Mesendoderm (in vitro differentiated cells): ENCODE measurements around the gene PCDHGC4.

Experiments
- DNase-seq: peaks from one replicate; pipeline ENCODE4 v3.0.0; 2013
- H2AK5ac ChIP-seq: 2 replicates; pipeline ENCODE4 v1.6.1; 2013; ENCODE audit warnings: low read length, inconsistent platforms
- H2BK120ac ChIP-seq: 2 replicates; pipeline ENCODE4 v1.6.1; 2013; ENCODE audit warnings: low read depth, mild to moderate bottlenecking, low read length, moderate library complexity, mixed read lengths
- H2BK15ac ChIP-seq: replicated peaks from 2 replicates; pipeline ENCODE4 v1.6.1; 2013; ENCODE audit warnings: low read depth, mild to moderate bottlenecking, moderate library complexity
- H2BK5ac ChIP-seq: 2 replicates; pipeline ENCODE4 v1.6.1; 2013; ENCODE audit warnings: low read length, inconsistent platforms
- H3K18ac ChIP-seq: 2 replicates; pipeline ENCODE4 v1.6.1; 2013; ENCODE audit warnings: mild to moderate bottlenecking, low read length, mixed read lengths
- H3K23ac ChIP-seq: one replicate; pipeline ENCODE4 v1.6.1; 2013; ENCODE audit warnings: low read length
- H3K27ac ChIP-seq: 2 replicates; pipeline ENCODE4 v1.5.1; 2013; ENCODE audit warnings: low read depth, mild to moderate bottlenecking, inconsistent platforms, low read length, moderate library complexity
- H3K27me3 ChIP-seq: 2 replicates; pipeline ENCODE4 v1.6.1; 2013; ENCODE audit warnings: low read length, control low read depth, mild to moderate bottlenecking, inconsistent platforms; ENCODE audit not compliant: insufficient read depth, poor library complexity
- H3K36me3 ChIP-seq: 2 replicates; pipeline ENCODE4 v1.6.1; 2013; ENCODE audit warnings: low read length, inconsistent platforms; ENCODE audit not compliant: control insufficient read depth, insufficient read depth
- H3K4ac ChIP-seq: one replicate; pipeline ENCODE4 v1.6.1; 2013; ENCODE audit warnings: low read depth, mild to moderate bottlenecking, low read length, moderate library complexity
- H3K4me1 ChIP-seq: 2 replicates; pipeline ENCODE4 v1.6.1; 2013; ENCODE audit warnings: low read depth, low read length, inconsistent platforms; ENCODE audit not compliant: control insufficient read depth
- H3K4me2 ChIP-seq: 2 replicates; pipeline ENCODE4 v1.6.1; 2013; ENCODE audit warnings: low read length
- H3K4me3 ChIP-seq: 2 replicates; pipeline ENCODE4 v1.5.1; 2013; ENCODE audit warnings: mild to moderate bottlenecking, low read length
- H3K56ac ChIP-seq: one replicate; pipeline ENCODE4 v1.6.1; 2013; ENCODE audit warnings: low read length
- H3K79me1 ChIP-seq: 2 replicates; pipeline ENCODE4 v1.6.1; 2013; ENCODE audit warnings: low read length, inconsistent platforms
- H3K79me2 ChIP-seq: 2 replicates; pipeline ENCODE4 v1.6.1; 2013; ENCODE audit warnings: mild to moderate bottlenecking, low read length; ENCODE audit not compliant: control insufficient read depth, insufficient read depth
- H3K9ac ChIP-seq: 2 replicates; pipeline ENCODE4 v1.6.1; 2013; ENCODE audit warnings: low read length, inconsistent platforms
- H4K5ac ChIP-seq: one replicate; pipeline ENCODE4 v1.6.1; 2013; ENCODE audit warnings: low read length
- H4K8ac ChIP-seq: one replicate; pipeline ENCODE4 v1.6.1; 2013; ENCODE audit warnings: low read depth, mild to moderate bottlenecking, control low read depth, low read length, moderate library complexity
- WGBS: extraction: QIAGEN DNeasy Blood & Tissue Kit; methylation state at CpG from one replicate; pipeline ENCODE4 v1.1.7; 2013; ENCODE audit warnings: low lambda C conversion rate, missing lambda C conversion rate; ENCODE audit not compliant: insufficient coverage; ENCODE audit errors: extremely low coverage; 5-methylcytosine and 5-hydroxymethylcytosine counted together

The PCDHGC4 gene

DNA sequence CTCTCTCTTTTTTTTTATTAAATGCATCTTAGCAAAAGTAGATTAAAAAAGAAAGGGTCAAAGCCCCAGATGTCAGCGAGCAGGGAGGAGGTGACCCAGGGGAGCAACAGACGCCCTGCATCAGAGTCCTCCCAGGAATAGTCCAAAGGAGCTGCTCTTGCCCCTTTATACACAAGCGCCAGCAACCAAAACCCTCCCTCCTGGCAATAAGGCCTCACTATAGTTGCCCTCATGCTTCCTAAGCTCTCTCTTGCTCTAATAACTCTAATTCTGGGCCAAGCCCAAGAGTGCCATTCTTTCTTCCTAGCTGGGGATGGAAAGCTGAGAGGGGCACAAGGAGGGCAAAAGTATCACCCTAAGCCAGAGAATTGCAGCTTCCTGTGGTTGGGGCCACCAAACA, 30.3 kb downstream of the PCDHGC4 start:
- no peak overlapping the region for H2BK120ac ChIP-seq
- DNase-seq: no peak
- H3K79me2 ChIP-seq: no peaks in the 10 kb centered on the region
- H2BK5ac ChIP-seq: peak overlapping the region; percentile 58
- H3K27me3 ChIP-seq: no peaks in the 10 kb centered on the region
- no peak overlapping the region for H2BK15ac ChIP-seq
- H3K79me1 ChIP-seq: no peaks in the 10 kb centered on the region
- H3K23ac ChIP-seq: no peak overlapping the region
- no peak overlapping the region for H4K5ac ChIP-seq
- peak overlapping the region; percentile 60 for H3K18ac ChIP-seq
- no peak overlapping the region for H3K4me3 ChIP-seq
- H2AK5ac ChIP-seq: no peak overlapping the region
- H4K8ac ChIP-seq: no peak overlapping the region
- peaks cover 5% of the 10 kb centered on the region for H3K4me1 ChIP-seq
- H3K4me2 ChIP-seq: no peak overlapping the region
- H3K4ac ChIP-seq: no peak overlapping the region
- H3K36me3 ChIP-seq: peaks cover 2% of the 10 kb centered on the region
- no CpG with 5 or more reads among the region's 3 CpGs for WGBS
- H3K9ac ChIP-seq: peak overlapping the region; percentile 46
- peak overlapping the region; percentile 97 for H3K27ac ChIP-seq
- H3K56ac ChIP-seq: peak overlapping the region; percentile 11

DNA sequence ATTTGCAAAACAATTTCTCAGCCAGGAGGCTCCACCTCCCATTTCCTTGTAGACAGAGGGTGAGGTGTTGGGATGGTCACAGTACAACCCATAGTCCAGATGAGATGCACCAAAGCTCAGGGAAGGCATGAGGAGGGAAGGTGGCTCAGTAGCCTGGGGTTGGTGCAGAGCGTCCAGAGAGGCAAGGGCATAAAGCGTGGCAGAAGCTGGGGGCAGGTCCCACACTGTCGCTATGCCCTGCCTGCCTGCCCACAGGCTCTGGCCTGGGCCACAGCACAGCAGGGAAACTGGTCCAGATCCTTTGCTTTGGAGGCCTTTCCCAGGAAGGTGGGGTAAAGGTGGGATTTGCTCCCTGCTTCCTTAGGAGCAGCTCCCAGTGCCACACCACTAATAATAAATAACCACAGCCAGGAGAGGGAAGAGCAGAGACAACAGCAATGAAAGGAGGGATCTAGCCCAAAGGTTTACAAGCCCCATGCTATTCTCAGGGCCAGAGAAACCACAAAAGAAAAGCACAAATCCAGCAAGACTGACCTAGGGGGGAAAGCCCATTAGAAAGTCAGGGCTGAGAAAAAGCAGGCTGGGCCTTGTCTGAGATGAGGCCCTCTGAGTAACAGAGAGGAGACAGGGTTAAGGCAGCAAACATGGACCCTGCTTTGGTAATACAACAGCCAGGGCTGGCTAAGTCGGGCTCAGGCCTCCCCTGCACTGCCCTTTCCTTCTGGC, 31.3 kb downstream of the PCDHGC4 start:
- Histone ChIP-seq H3K9ac (no peak overlapping the region), H3K4me1 (peaks cover 5% of the 10 kb centered on the region), H3K79me2 (no peaks in the 10 kb centered on the region), H4K8ac (no peak overlapping the region), H3K4me2 (no peak overlapping the region), H3K36me3 (peaks cover 2% of the 10 kb centered on the region), H2BK5ac (no peak overlapping the region), H3K27me3 (no peaks in the 10 kb centered on the region), H3K4ac (no peak overlapping the region), H3K4me3 (no peak overlapping the region), H2AK5ac (no peak overlapping the region), H2BK120ac (no peak overlapping the region), H3K18ac (no peak overlapping the region), H2BK15ac (no peak overlapping the region), H3K56ac (peak overlapping the region; percentile 28), H3K27ac (peak overlapping the region; percentile 53), H3K23ac (no peak overlapping the region), H3K79me1 (no peaks in the 10 kb centered on the region), H4K5ac (no peak overlapping the region)
- WGBS: no CpG with 5 or more reads among the region's 4 CpGs
- DNase-seq: no peak

DNA sequence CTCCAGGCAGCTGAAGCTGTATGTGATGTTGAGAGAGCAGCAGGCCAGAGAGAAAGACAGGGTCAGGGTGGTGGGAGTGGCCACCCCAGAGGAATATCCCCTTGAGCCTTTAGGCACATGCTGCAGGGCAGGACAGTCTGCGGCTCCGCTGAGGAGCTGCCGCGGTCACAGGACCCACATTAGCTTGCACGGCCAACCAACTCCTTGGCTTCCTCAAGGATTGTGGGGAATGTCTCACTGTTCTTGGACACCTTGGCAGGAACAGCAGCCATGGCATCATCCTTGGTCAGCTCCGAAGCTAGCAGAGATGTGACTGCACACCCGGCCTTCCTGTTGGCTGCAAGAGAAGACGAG, 31.8 kb downstream of the PCDHGC4 start:
- no peak overlapping the region for H4K8ac ChIP-seq
- H2BK120ac ChIP-seq: no peak overlapping the region
- H3K18ac ChIP-seq: no peak overlapping the region
- H3K4me2 ChIP-seq: no peak overlapping the region
- peak overlapping the region; percentile 28 for H3K56ac ChIP-seq
- H4K5ac ChIP-seq: no peak overlapping the region
- no peaks in the 10 kb centered on the region for H3K27me3 ChIP-seq
- H2BK15ac ChIP-seq: no peak overlapping the region
- peaks cover 2% of the 10 kb centered on the region for H3K36me3 ChIP-seq
- no peak overlapping the region for H3K4me3 ChIP-seq
- H3K79me1 ChIP-seq: no peaks in the 10 kb centered on the region
- WGBS: no CpG with 5 or more reads among the region's 8 CpGs
- H3K79me2 ChIP-seq: no peaks in the 10 kb centered on the region
- H2AK5ac ChIP-seq: no peak overlapping the region
- H2BK5ac ChIP-seq: no peak overlapping the region
- peak overlapping the region; percentile 31 for H3K27ac ChIP-seq
- no peak overlapping the region for H3K9ac ChIP-seq
- DNase-seq: no peak
- H3K4ac ChIP-seq: no peak overlapping the region
- H3K23ac ChIP-seq: peak overlapping the region; percentile 52
- H3K4me1 ChIP-seq: peaks cover 5% of the 10 kb centered on the region

DNA sequence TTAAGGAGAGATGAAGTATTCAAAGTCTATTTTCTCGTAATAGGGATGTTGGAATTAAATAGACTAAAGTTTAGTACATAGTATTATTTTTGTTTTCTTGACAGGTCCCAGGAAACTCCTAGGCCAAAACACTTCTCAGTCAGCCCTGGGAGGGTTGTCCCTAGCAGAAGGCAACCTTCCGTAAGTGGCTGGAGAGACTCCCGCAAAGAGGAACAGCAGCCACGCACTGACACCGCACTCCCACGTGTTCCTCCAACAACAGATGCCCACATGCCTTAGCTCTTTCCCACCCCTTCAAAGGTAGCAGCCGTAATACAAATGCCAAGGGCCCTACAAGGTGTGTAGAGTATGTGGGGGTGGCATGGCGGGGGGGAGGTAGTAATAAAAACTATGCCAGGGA, 32.5 kb downstream of the PCDHGC4 start:
- no CpG with 5 or more reads among the region's 8 CpGs for WGBS
- no peak overlapping the region for H3K9ac ChIP-seq
- no peak overlapping the region for H3K56ac ChIP-seq
- no peak for DNase-seq
- no peak overlapping the region for H4K5ac ChIP-seq
- H3K4me2 ChIP-seq: no peak overlapping the region
- no peak overlapping the region for H3K4me3 ChIP-seq
- no peak overlapping the region for H2BK120ac ChIP-seq
- no peaks in the 10 kb centered on the region for H3K79me2 ChIP-seq
- no peak overlapping the region for H3K23ac ChIP-seq
- no peaks in the 10 kb centered on the region for H3K79me1 ChIP-seq
- peaks cover 5% of the 10 kb centered on the region for H3K4me1 ChIP-seq
- no peaks in the 10 kb centered on the region for H3K27me3 ChIP-seq
- no peak overlapping the region for H2BK15ac ChIP-seq
- no peak overlapping the region for H3K18ac ChIP-seq
- H3K27ac ChIP-seq: no peak overlapping the region
- no peak overlapping the region for H2BK5ac ChIP-seq
- H3K36me3 ChIP-seq: peaks cover 4% of the 10 kb centered on the region
- no peak overlapping the region for H2AK5ac ChIP-seq
- H4K8ac ChIP-seq: no peak overlapping the region
- H3K4ac ChIP-seq: no peak overlapping the region

DNA sequence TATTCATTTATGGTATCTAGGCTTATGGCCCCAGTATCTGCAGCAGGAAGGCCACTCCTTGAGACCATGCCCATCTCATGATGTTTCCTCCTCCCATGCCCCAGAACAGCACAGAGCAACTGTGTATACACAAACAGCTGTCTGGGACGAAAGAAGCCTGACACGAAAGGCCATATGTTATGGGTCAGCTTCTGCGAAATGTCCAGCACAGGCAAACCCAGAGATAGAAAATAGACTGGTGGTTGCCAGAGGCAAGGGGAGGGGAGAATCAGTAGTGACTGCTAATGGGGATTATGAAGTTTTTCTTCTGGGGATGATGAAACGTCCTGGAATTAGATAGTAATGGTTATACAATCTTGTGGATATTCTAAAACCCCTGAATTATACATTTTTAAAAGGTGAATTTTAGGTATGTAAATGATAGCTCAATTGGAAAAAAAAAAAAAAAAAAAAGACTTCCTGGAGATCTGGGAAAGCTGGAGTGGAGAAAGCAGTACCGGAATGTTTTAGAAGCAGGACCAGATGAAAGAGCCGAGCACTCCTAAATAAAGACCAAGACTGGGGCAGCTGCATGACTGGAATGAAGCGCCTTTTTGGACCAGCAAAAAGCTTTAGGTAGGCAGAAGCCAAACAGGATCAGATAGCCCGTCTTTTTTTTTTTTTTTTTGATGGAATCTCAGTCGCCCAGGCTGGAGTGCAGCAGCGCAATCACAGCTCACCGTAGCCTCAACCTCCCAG, 33.2 kb downstream of the PCDHGC4 start:
- Histone ChIP-seq H4K5ac (no peak overlapping the region), H3K79me1 (no peaks in the 10 kb centered on the region), H3K56ac (no peak overlapping the region), H3K4ac (no peak overlapping the region), H3K4me2 (no peak overlapping the region), H4K8ac (no peak overlapping the region), H3K9ac (no peak overlapping the region), H3K18ac (no peak overlapping the region), H3K23ac (no peak overlapping the region), H2AK5ac (no peak overlapping the region), H2BK120ac (no peak overlapping the region), H3K27me3 (no peaks in the 10 kb centered on the region), H3K79me2 (no peaks in the 10 kb centered on the region), H2BK5ac (no peak overlapping the region), H3K4me3 (no peak overlapping the region), H3K36me3 (peaks cover 4% of the 10 kb centered on the region), H3K4me1 (peaks cover 5% of the 10 kb centered on the region), H2BK15ac (no peak overlapping the region), H3K27ac (no peak overlapping the region)
- DNase-seq: no peak
- no CpG with 5 or more reads among the region's 11 CpGs for WGBS
